NCI-H510A (cell line): Measurements from ENCODE around the gene MUC5AC.
"Not testable (repeated sequence)": the region's sequence is repeated elsewhere in the genome, so short reads cannot be mapped to it uniquely, and the experiment has no call there.

Experiments used
- DNase-seq: peaks from one replicate; lab custom pipeline; 2025; lab: John Stamatoyannopoulos, UW

Gene MUC5AC

GRCh38 chr11:1177771-1178090 is 20.0 kb downstream of the MUC5AC start:
- DNase-seq = no peak

- no peak for DNase-seq
Observed at GRCh38 chr11:1178201-1178885, 20.6 kb downstream of the MUC5AC start.

DNA sequence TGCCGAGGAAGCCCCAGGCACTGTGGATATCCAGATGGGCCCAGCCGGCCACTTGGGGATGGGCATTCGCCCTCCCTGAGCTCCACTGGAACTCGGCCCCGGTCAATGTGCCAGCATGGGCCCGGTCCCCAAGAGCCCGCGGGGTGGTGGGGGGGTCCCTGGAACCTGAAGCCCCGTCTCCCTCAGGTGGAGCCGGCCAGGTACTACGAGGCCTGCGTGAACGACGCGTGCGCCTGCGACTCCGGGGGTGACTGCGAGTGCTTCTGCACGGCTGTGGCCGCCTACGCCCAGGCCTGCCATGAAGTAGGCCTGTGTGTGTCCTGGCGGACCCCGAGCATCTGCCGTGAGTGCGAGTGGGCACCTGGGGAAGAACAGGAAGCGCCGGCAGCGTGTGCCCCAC is 21.2 kb downstream of the MUC5AC start:
- no peak for DNase-seq

DNA sequence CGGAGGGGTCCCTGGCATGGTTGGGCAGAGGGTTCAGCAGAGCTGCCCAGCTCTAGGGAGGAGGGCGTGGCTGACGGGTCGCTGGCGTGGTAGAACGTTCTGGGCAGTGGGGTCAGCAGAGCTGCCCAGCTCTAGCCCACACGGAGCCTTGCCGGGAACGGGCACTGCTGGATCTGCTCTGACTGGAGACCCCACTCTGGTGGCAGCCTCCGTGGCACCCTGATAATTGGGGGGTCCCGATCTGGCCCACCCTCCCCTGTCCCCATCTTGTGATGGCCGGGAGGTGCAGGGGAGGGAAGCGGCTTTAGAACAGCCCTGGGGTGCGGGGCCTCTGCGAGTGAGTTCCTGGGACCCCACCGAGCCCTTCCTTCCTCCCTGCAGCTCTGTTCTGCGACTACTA is 21.9 kb downstream of the MUC5AC start:
- DNase-seq = no peak

DNA sequence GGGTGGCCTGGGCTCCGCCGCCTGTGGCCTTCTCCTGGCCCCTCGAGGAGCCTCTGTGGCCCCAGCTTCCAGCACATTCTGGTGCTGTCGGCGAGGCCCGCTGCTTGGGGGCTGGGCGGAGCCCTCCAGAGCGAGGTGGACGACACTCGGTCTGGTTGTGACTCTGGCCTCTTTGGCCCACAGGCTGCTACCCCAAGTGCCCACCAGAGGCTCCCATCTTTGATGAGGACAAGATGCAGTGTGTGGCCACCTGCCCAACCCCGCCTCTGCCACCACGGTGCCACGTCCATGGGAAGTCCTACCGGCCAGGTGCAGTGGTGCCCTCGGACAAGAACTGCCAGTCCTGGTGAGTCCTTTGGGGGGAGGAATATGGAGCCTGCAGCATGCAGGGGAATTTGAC is 22.4 kb downstream of the MUC5AC start:
- DNase-seq = no peak

DNA sequence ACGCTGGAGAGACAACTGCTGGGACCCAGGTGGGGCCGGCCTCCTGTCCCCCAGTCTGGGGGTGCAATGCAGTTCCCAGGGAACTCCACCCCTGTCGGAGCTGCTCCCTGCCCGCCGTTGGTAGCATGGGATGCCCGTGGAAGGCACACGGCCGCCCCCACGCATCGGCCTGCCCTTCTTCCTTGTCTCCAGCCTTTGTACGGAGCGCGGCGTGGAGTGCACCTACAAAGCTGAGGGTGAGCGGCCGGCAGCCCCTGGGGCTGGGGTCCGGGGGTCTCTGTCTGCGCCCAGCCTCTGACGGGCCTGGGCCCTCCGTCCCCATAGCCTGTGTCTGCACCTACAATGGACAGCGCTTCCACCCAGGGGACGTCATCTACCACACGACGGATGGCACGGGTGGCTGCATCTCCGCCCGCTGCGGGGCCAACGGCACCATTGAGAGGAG is 23.2 kb downstream of the MUC5AC start:
- no peak for DNase-seq

DNA sequence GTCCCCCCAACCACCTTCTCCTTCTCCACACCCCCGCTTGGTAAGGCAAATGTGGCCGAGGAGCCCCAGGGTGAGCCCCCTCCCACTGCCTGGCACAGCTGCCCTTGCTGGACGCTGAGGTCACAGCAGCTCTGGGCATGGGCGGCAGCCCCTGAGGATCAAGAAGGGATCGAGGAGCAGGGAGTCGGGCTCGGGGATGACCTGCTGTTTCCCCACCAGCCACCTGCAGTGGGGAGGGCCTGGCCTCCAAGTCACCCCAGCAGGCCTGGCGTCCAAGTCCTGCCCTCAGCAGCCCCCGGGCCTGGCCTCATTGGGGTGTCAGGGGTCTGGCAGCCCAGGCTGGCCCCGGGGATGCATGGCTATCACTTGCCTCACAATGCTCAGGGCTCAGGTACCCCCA is 23.7 kb downstream of the MUC5AC start:
- no peak for DNase-seq

DNA sequence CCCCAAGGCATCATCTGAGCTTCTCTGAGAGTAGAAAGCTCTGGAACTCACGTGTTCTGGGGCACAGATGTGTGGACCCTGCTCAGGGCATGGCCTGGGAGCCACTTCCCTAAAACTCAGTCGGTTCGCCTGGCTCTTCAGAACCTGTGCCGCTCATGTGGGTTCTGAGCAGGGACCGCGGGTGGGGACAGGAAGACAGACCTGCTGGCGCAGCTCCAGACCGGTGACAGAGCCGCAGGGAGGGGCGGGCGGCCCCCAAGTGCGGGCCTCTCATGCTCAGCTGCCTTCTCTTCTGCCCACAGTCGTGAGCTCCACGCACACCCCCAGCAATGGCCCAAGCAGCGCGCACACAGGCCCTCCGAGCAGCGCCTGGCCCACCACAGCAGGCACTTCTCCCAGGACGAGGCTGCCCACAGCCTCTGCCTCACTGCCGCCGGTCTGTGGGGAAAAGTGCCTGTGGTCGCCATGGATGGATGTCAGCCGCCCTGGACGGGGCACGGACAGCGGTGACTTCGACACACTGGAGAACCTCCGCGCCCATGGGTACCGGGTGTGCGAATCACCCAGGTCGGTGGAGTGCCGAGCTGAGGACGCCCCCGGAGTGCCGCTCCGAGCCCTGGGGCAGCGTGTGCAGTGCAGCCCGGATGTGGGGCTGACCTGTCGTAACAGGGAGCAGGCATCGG is 24.2 kb downstream of the MUC5AC start:
- DNase-seq = no peak

GRCh38 chr11:1184139-1184538 is 26.4 kb downstream of the MUC5AC start:
- not testable (repeated sequence) for DNase-seq

DNA sequence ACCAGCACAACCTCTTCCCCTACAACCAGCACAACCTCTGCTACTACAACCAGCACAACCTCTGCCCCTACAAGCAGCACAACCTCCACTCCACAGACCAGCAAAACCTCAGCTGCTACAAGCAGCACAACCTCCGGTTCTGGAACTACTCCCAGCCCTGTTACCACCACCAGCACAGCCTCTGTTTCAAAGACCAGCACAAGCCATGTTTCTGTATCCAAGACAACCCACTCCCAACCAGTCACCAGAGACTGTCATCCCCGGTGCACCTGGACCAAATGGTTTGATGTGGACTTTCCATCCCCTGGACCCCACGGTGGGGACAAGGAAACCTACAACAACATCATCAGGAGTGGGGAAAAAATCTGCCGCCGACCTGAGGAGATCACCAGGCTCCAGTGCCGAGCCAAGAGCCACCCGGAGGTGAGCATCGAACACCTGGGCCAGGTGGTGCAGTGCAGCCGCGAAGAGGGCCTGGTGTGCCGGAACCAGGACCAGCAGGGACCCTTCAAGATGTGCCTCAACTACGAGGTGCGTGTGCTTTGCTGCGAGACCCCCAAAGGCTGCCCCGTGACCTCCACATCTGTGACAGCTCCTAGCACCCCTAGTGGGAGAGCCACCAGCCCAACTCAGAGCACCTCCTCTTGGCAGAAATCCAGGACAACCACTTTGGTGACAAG is 30.8 kb downstream of the MUC5AC start:
- DNase-seq = not testable (repeated sequence)

DNA sequence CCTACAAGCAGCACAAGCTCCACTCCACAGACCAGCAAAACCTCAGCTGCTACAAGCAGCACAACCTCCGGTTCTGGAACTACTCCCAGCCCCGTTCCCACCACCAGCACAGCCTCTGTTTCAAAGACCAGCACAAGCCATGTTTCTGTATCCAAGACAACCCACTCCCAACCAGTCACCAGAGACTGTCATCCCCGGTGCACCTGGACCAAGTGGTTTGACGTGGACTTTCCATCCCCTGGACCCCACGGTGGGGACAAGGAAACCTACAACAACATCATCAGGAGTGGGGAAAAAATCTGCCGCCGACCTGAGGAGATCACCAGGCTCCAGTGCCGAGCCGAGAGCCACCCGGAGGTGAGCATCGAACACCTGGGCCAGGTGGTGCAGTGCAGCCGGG is 32.1 kb downstream of the MUC5AC start:
- DNase-seq = not testable (repeated sequence)

DNA sequence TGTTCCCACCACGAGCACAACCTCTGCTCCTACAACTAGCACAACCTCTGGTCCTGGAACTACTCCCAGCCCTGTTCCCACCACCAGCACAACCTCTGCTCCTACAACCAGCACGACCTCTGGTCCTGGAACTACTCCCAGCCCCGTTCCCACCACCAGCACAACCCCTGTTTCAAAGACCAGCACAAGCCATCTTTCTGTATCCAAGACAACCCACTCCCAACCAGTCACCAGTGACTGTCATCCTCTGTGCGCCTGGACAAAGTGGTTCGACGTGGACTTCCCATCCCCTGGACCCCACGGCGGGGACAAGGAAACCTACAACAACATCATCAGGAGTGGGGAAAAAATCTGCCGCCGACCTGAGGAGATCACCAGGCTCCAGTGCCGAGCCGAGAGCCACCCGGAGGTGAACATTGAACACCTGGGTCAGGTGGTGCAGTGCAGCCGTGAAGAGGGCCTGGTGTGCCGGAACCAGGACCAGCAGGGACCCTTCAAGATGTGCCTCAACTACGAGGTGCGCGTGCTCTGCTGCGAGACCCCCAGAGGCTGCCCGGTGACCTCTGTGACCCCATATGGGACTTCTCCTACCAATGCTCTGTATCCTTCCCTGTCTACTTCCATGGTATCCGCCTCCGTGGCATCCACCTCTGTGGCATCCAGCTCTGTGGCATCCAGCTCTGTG is 34.2 kb downstream of the MUC5AC start:
- DNase-seq = not testable (repeated sequence)

GRCh38 chr11:1192741-1193325 is 35.1 kb downstream of the MUC5AC start:
- no peak for DNase-seq

DNA sequence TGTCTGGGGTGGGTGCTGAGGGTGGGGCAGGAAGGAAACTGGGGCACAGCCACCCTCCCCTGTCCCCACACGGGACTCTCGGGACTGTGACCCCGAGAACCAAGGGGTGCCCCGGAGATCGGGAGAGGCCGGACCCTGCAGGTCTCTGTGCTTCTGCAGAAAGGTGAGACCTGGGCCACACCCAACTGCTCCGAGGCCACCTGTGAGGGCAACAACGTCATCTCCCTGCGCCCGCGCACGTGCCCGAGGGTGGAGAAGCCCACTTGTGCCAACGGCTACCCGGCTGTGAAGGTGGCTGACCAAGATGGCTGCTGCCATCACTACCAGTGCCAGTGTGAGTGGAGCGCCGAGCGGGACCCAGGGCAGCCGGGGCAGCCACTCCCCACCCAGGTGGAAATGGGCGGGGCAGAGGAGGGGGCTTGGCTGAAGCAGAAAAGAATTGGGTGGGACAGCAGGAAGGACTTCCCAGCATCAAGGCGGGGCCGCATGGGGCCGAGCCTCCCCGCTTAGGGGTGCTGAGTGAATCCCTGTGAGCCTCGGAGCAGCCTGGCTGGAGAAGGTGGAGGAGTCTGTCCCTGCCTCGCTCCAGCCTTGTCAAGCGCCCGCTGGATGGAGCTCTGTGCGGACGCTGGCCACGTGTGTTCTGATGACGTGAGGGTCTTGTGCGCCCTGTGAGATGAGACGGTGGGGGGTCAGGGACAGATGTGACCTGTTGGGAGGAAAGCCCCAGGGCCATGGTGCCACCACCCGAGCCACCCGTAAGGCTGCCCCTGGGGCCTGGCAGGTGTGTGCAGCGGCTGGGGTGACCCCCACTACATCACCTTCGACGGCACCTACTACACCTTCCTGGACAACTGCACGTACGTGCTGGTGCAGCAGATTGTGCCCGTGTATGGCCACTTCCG is 35.8 kb downstream of the MUC5AC start:
- DNase-seq = no peak

DNA sequence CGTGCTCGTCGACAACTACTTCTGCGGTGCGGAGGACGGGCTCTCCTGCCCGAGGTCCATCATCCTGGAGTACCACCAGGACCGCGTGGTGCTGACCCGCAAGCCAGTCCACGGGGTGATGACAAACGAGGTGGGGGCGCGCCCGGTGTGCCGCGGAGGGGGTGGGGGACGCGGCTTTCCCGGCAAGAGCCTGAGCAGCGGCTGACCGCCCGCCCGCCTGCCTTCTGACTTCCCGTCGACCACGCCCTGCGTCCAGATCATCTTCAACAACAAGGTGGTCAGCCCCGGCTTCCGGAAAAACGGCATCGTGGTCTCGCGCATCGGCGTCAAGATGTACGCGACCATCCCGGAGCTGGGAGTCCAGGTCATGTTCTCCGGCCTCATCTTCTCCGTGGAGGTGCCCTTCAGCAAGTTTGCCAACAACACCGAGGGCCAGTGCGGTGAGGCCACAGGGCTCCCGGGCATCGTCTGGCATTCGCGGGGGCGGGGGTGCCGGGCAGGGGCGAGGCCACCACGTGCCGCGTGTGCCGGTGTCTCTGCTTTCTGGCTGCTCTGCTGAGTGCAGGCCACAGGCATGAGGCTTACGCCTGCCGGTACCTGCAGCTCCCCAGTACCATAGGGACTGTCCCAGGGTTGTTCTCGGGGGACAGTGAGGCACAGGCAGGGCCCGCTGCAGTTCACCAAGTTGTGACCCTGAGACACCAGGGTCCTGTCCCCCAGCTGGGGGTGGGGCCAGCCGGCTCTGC is 36.7 kb downstream of the MUC5AC start:
- DNase-seq = no peak

DNA sequence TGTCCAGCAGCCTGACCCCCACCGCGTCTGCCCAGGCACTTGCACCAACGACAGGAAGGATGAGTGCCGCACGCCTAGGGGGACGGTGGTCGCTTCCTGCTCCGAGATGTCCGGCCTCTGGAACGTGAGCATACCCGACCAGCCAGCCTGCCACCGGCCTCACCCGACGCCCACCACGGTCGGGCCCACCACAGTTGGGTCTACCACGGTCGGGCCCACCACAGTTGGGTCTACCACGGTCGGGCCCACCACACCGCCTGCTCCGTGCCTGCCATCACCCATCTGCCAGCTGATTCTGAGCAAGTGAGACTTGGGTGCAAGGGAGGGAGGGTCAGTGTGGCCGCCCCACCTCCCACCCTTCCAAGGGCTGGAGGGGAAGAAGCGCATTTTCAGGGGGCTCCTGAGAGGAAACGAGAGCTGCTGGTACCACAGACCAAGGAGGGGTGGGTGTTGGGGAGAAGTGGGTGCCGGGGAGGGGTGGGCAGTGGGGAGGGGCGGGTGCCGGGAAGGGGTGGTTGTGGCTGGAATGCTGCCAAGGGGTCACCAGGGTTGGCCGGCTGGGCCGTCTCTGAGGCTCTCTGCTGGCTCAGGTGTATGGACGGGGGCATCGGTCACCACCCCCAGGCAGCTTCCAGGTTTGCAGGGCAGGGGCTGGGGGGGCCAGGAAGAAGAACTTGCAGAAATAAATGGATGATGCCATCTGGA is 37.4 kb downstream of the MUC5AC start:
- no peak for DNase-seq

- no peak for DNase-seq
Observed at GRCh38 chr11:1195682-1196515, 38.1 kb downstream of the MUC5AC start.

- DNase-seq = no peak
Observed at GRCh38 chr11:1196516-1197391, 39.0 kb downstream of the MUC5AC start.
